Thoracic aorta (tissue), 2 donors: ENCODE results near the gene LAMB2. TPM values are rescaled to one million over a fixed set of nuclear protein-coding genes. Genes with fewer than 3 reads are reported as not detected.

Experiments
- ATAC-seq: fragments of 150-250 bp; one replicate; pipeline ENCODE4 v1.8.0; 2017; ENCODE audit warnings: low read depth; ENCODE audit not compliant: insufficient number of reproducible peaks, low FRiP score
- DNase-seq: peaks from one replicate; pipeline ENCODE4 v3.0.0-alpha.2; 2020; ENCODE audit warnings: low spot score
- H3K27ac ChIP-seq, 2 donors: fragments of 200-600 bp; sonication (generic); 1 replicate in 1 of 2; 2 replicates in 1 of 2; pipeline ENCODE4 v1.5.1; 2016; ENCODE audit warnings: mild to moderate bottlenecking in 2 of 2, moderate library complexity in 2 of 2
- H3K27me3 ChIP-seq: fragments of 200-600 bp; sonication (generic); replicated peaks from 2 replicates; pipeline ENCODE4 v1.6.0; 2016; ENCODE audit warnings: mild to moderate bottlenecking; ENCODE audit not compliant: insufficient read depth
- H3K36me3 ChIP-seq: fragments of 200-600 bp; sonication (generic); one replicate; pipeline ENCODE4 v1.5.1; 2016
- H3K4me1 ChIP-seq, 2 donors: fragments of 200-600 bp; sonication (generic); 1 replicate in 1 of 2; 2 replicates in 1 of 2; pipeline versions ENCODE4 v1.5.1 to v1.6.0; 2016; ENCODE audit warnings: low read depth in 2 of 2, mild to moderate bottlenecking in 1 of 2; ENCODE audit not compliant: control insufficient read depth in 1 of 2
- H3K4me3 ChIP-seq: fragments of 200-600 bp; sonication (generic); 2 replicates; pipeline ENCODE4 v1.5.1; 2016; ENCODE audit warnings: mild to moderate bottlenecking
- H3K9me3 ChIP-seq: fragments of 200-600 bp; sonication (generic); 2 replicates; pipeline ENCODE4 v1.5.1; 2016
- total RNA-seq, 2 donors: library from RNA; depleted of rRNA; stranded (reverse); fragments of >200 nt; gene quantifications; one replicate each; pipeline versions ENCODE4 v1.1.0 to v1.2.3, GENCODE V29; 2016
- TF ChIP-seq, protein P1 (sequence below): fragments of 200-600 bp; sonication (generic); IDR thresholded peaks from one replicate; pipeline ENCODE4 v1.5.1; 2019; ENCODE audit warnings: antibody characterized with exemption

LAMB2 gene
- total RNA-seq, 2 donors from 2014 or later, result 764 to 806 TPM

DNA sequence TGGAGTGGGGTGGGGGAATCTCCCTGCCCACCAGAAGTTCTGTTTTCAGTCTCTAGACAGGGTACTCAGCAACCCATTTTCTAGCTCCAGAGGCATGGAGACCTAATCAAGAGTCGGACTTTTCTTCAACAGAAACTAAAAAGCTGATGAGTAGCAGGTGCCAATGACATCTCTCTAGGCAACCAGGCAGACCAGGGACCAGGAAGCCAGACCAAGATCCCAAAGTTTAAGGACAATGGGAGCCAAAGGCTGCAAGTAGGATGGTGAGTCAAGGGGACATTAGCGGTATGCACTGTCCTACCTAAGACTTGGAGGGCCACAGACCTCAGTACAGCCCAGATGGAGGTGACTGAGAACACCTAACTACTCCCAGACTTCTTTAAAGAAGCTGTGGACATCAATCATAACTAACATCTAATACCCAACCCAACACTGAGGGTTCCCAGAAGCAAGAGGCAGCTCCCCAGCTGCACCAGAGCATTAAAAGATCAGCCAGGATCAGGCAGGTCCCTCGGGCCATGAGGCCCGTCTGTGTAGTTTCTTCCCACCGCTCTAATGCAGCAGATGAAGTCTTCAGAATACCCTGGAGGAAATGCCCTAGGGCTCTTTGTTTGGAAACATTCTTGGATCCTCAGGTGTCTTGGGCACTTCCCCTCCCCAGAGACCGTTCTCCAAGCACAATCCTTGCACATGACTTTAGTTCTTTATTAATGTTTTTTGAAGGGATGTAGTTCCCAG lies 32.3 kb upstream of the LAMB2 start:
- DNase-seq, result no peak
- peaks cover 16% of the 10 kb centered on the region for H3K36me3 ChIP-seq
- H3K27me3 ChIP-seq, result no peaks in the 10 kb centered on the region
- H3K4me1 ChIP-seq, result peaks cover 7 to 29% of the 10 kb centered on the region in 2 donors
- peak overlapping the region; percentile 86 to 87 for H3K27ac ChIP-seq
- H3K4me3 ChIP-seq, result peak overlapping the region; percentile 95
- no peak for ATAC-seq
- TF ChIP-seq, protein P1, sequence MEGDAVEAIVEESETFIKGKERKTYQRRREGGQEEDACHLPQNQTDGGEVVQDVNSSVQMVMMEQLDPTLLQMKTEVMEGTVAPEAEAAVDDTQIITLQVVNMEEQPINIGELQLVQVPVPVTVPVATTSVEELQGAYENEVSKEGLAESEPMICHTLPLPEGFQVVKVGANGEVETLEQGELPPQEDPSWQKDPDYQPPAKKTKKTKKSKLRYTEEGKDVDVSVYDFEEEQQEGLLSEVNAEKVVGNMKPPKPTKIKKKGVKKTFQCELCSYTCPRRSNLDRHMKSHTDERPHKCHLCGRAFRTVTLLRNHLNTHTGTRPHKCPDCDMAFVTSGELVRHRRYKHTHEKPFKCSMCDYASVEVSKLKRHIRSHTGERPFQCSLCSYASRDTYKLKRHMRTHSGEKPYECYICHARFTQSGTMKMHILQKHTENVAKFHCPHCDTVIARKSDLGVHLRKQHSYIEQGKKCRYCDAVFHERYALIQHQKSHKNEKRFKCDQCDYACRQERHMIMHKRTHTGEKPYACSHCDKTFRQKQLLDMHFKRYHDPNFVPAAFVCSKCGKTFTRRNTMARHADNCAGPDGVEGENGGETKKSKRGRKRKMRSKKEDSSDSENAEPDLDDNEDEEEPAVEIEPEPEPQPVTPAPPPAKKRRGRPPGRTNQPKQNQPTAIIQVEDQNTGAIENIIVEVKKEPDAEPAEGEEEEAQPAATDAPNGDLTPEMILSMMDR, result no peak
- H3K9me3 ChIP-seq, result no peaks in the 10 kb centered on the region

DNA sequence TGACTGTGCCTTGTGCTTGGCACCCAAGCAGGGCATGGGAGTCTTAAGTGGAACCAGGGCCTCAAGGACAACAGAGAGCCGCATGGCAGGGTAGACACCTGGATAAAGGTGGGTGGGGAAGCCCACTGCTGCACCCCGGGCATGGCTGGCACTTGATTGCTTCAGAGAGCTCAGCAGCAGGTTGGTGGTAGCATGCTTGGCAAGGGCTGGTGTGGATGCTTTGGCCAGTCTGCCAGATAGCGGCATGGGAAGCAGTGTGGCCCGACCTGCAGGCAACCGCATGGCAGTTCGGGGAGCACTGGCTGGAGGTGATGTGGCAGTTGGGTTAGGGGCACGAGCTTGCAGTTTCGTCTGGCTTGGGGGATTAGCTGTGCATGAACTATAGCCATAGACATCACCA lies 30.8 kb upstream of the LAMB2 start:
- Histone ChIP-seq H3K27me3 (no peaks in the 10 kb centered on the region), H3K36me3 (peaks cover 16% of the 10 kb centered on the region), H3K9me3 (no peaks in the 10 kb centered on the region), H3K4me3 (no peak overlapping the region), H3K27ac (no peak overlapping the region), H3K4me1 (peaks cover 7 to 28% of the 10 kb centered on the region in 2 donors)
- TF ChIP-seq, protein P1, result no peak
- DNase-seq (no peak), ATAC-seq (no peak)

DNA sequence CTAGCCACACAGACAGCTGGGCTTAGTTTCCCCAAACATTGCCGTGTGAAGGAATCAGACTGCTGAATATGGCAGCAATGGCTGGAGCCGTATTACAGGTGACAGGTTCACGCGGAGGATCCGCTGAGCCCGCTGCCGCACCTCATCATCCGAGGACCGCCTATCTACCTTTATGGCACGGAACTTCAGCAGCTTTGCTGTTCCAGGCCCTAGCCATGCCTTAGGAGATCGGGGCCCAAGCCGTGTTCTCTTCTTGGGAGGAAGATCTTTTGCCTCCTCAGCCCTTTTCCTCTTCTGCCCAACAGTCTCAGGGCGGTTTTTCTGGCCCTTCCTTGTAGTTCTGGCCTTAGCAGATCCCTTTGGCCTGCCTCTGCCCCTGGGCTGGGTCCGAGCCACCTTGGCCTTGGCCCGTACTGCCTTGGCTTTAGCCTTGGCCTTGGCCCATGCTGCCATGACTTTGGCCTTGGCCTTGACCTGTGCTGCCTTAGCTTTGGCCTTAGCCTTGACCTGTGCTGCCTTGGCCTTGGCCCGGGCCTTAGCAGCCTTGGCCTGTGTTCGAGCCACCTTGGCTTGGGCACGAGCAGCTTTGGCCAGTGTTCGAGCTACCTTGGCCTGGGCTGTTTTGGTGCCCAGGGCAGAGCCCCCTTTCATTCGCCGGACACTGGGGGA lies 30.0 kb upstream of the LAMB2 start:
- Histone ChIP-seq H3K27me3 (no peaks in the 10 kb centered on the region), H3K4me1 (peaks cover 7 to 28% of the 10 kb centered on the region in 2 donors), H3K27ac (no peak overlapping the region), H3K36me3 (peaks cover 16% of the 10 kb centered on the region), H3K9me3 (no peaks in the 10 kb centered on the region), H3K4me3 (no peak overlapping the region)
- no peak for DNase-seq
- TF ChIP-seq, protein P1, result no peak
- no peak for ATAC-seq

DNA sequence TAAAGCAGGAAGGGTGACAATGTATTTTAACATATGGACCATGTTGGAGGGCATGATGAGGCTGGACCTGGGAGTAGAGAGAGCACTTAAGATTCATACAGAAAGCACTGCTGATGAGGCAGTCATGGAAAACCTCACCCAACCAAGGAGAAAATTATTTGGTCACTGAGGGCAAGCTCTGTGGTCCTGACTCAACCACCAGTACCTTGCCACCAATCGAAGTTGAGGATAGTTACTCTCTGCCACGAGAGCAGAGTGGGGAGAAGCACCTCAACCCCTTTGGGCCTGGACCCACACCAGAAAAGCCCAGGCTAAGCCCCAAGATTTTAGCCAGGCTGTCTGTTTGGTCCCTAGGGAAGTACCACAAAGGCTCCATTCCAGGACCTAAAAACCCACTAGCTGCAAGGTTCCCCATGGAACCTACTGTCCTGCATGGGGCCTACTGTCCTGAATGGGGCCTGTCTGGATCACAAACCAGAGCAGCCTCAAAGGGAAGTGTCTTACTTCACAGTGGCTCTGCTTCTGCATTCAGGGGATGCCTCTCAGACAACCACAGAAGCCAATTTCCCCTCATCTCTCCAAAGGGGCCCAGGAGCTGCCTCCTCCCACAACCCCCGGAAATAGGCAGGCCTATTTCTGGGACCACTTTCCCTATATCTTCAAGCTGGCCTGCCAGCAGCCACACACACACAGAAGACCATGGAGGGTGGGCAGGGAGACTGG lies 29.1 kb upstream of the LAMB2 start:
- H3K36me3 ChIP-seq, result peaks cover 16% of the 10 kb centered on the region
- H3K4me3 ChIP-seq, result no peak overlapping the region
- TF ChIP-seq, protein P1, result no peak
- H3K27ac ChIP-seq, result no peak overlapping the region
- peaks cover 7 to 27% of the 10 kb centered on the region in 2 donors for H3K4me1 ChIP-seq
- DNase-seq (no peak), ATAC-seq (no peak)
- no peaks in the 10 kb centered on the region for H3K27me3 ChIP-seq
- no peaks in the 10 kb centered on the region for H3K9me3 ChIP-seq

DNA sequence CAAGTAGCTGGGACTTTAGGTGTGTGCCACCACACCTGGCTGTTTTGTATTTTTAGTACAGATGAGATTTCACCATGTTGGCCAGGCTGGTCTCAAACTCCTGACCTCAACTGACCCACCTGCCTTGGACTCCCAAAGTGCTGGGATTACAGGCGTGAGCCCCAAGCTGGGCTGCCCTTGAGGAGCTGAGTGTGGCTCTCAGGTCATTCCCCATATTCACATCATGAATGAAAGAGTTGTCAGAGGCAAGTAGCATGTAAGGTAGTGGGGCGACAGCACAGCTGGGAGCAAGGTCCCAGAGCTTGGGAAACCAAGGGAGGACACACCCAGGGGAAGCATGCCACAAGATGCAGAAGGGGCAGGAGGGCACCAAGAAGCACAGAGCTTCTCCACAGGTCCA lies 28.3 kb upstream of the LAMB2 start:
- Histone ChIP-seq H3K4me1 (peaks cover 7 to 19% of the 10 kb centered on the region in 2 donors), H3K36me3 (peaks cover 16% of the 10 kb centered on the region), H3K27me3 (no peaks in the 10 kb centered on the region), H3K4me3 (no peak overlapping the region), H3K27ac (no peak overlapping the region), H3K9me3 (no peaks in the 10 kb centered on the region)
- TF ChIP-seq, protein P1, result no peak
- DNase-seq, result no peak
- no peak for ATAC-seq
